HG02840 (cell line): ENCODE data around the gene PHOSPHO2.
"Not testable (repeated sequence)": the region's sequence is repeated elsewhere in the genome, so short reads cannot be mapped to it uniquely, and the experiment has no call there.

Experiments used
- ATAC-seq: cut with Tn5 transposase; IDR thresholded peaks from one replicate; pipeline ENCODE4 v1.9.1; 2021; ENCODE audit warnings: mild to moderate bottlenecking, moderate library complexity, moderate number of reproducible peaks; ENCODE audit not compliant: unreplicated experiment, low FRiP score

The PHOSPHO2 gene

DNA sequence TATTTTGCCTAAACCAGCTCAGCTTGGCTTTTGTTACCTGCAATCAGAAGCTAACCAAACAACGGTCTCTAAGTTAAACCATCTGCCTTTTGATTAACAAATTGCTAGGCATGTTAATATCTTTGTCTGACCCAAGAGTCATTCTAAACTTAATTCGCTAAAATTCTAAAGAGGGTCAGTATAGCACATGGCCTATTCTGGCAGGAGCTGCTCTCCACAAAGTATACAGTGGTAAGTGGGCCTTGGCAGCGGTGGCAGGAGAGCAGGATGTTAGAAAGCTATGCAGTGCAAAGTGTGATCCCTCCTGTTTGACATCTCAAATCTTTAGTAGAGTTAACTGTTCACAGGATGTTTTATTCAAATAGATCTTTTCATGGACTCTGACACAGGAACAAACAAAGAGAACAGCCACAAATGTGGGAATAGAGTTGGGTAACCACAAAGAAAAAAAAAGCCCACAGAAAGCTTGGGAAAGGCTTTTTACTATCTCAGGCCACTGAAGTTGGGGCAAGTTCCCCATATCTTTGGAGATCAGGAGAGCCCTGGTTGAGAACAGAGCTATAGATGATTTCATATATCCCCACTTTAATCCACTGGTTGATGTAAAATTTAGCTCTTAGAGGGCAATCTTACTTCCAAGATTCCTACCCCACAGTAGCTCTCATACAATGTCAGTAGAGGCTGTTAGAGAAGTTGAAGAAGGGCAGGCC, 10.7 kb upstream of the PHOSPHO2 start:
- no peak for ATAC-seq

DNA sequence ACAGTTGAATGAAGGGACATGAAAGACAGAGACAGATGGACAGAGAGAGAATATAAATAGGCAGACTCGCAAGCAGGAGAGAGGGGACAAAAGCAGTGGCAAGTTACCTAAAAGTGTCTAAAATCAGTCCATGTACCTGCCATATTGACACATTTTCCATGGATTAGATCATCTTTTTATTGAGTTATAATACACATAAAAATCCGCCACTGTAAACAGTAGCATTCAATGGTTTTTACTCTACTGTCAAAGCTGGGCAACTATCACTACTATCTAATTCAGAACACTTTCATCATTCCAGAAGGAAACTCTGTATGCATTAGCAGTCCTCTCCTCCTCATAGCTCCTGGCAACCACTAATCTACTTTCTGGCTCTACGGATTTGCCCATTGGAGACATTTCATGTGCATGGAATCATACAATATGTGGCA, 10.1 kb upstream of the PHOSPHO2 start:
- ATAC-seq: no peak

DNA sequence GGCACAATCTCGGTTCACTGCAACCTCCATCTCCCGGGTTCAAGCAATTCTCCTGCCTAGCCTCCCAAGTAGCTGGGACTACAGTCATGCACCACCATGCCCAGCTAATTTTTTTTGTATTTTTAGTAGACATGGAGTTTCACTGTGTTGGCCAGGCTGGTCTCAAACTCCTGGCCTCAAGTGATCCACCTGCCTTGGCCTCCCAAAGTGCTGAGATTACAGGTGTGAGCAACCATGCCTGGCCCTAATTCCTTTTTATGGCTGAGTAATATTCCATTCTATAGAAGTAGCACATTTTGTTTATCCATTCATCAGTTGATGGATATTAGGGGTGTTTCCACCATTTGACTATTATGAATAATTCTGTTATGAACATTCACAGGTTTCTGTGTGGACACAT, 9.6 kb upstream of the PHOSPHO2 start:
- ATAC-seq: not testable (repeated sequence)

DNA sequence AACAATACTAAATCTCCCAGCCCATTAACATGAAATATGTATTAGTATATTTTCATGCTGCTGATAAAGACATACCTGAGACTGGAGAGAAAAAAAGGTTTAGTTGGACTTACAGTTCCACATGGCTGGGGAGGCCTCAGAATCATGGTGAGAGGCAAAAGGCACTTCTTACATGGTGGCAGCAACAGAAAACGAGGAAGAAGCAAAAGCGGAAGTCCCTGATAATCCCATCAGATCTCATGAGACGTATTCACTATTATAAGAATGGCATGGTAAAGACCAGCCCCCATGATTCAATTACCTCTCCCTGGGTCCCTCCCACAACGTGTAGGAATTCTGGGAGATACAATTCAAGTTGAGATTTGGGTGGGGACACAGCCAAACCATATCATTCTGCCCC, 7.4 kb upstream of the PHOSPHO2 start:
- not testable (repeated sequence) for ATAC-seq

DNA sequence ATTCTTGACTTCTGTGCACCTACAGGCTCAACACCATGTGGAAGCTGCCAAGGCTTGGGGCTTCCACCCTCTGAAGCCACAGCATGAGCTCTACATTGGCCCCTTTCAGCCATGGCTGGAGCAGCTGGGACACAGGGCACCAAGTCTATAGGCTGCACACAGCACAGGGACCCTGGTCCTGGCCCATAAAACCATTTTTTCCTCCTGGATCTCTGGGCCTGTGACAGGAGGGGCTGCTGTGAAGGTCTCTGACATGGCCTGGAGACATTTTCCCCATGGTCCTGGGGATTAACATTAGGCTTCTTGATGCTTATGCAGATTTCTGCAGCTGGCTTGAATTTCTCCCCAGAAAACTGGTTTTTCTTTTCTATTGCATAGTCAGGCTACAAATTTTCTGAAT, 6.3 kb upstream of the PHOSPHO2 start:
- not testable (repeated sequence) for ATAC-seq

DNA sequence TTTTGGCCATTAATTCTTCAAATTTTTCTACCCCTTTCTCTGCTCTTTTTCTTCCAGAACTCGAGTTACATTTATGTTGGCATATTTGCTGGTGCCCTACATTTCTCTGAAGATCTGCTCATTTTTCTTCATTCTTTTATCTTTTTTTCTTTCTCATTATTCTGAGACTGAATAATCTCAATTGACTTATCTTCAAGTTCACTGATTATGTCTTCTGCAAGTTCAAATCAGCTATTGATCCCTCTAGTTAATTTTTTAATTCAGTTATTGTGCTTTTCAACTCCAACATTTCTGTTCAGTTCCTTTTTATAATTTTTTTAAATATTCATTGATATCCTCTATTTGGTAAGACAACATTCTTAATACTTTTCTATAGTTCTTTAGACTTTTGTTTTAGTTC, 3.3 kb upstream of the PHOSPHO2 start:
- ATAC-seq: no peak

DNA sequence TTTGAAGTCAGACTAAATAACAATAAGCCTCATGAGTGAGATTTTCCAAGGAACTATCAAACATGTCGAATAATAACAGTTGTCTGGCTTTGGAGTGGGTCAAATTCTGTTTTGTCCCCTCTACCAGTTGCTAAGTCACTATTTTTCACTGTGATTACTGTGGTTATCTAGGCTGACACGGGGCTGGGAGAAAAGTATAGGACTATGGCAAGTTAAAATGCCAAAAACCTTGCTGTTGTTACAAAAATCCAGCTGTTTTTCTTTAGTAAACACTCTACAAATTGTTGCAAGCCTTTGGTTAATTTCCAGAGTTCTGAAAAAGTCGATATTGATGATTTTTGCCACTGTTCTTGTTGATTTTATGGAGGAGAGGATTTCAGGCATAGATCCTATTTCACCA, 1.6 kb upstream of the PHOSPHO2 start:
- no peak for ATAC-seq

DNA sequence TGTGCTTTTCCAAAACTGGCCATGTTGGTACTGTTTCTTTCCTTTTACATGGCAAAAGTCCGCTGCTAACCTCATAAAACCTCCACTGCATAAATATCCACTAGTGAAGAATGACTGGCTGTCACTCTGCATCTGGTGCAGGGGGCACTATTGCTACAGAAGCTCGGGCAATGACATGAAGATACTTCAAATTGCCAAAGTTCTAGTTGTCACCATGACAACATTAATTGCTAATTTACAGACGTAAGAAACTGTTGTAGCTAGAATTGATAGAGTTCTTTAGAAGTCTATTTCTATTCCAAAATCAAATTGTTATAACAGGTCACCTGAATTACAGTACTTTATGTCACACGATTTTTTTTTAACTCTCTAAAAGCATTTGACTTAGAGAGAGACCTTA, 909 bp upstream of the PHOSPHO2 start:
- no peak for ATAC-seq

DNA sequence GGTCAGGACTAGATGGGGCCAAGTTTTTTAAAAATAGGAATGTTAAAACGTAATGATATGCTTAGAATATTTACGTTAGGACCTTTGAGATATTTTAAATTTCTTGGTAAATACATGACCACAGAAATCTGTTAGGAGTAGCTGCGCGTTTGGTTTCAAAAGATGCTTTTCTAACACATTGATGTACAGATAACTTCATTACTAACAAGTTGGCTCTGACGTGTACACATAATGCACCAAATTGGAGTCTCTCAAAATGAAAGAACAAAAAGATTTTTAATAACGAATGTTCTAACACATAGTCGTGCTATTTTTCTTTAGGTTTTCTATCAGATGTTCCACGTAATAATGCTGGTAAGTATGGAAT, 608 bp downstream of the PHOSPHO2 start:
- no peak for ATAC-seq

DNA sequence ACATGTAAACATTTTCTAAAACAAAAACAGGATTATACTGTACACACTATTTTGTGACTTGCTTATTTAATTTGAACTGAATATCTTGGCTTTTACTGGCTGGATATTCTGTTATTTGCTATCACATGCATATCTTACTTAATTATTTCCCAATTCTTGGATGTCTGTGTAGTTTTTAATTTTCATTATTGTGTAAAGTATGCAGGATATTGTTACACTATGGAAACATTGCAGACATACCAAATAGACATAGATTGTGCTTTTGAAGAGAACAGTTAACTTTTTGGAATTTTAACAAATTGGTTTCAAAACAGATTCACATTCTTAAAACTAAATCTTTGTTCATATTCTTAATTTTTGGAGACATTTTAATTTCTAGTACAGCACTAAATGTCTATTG, 2.1 kb downstream of the PHOSPHO2 start:
- no peak for ATAC-seq

DNA sequence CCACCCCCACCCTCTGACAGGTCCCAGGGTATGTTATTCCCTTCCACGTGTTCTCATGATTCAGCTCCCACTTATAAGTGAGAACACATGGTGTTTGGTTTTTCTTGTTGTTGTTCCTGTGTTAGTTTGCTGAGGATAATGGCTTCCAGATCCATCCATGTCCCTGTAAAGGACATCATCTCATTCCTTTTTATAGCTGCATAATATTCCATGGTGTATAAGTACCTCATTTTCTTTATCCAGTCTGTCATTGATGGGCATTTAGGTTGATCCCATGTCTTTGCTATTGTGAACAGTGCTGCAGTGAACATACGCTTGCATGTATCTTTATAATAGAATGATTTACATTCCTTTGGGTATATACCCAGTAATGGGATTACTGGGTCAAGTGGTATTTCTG, 4.9 kb downstream of the PHOSPHO2 start:
- not testable (repeated sequence) for ATAC-seq

DNA sequence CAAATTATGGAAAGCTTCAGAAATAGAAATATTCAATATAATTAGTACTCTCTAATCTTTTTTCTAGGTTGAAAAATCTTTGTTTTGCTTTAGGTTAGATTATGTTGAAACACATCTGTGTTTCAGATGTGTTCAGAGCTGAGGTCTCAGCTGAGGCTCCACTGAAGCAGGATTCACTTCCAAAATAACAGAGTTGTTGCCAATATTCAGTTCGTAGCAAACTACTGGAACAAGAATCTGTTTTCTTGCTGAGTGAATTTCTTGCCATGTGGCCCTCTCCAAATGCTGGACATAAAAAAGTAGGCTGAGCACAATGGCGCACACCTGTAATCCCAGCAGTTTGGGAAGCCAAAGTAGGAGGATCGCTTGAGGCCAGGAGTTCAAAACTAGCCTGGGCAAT, 8.7 kb downstream of the PHOSPHO2 start:
- ATAC-seq: no peak

DNA sequence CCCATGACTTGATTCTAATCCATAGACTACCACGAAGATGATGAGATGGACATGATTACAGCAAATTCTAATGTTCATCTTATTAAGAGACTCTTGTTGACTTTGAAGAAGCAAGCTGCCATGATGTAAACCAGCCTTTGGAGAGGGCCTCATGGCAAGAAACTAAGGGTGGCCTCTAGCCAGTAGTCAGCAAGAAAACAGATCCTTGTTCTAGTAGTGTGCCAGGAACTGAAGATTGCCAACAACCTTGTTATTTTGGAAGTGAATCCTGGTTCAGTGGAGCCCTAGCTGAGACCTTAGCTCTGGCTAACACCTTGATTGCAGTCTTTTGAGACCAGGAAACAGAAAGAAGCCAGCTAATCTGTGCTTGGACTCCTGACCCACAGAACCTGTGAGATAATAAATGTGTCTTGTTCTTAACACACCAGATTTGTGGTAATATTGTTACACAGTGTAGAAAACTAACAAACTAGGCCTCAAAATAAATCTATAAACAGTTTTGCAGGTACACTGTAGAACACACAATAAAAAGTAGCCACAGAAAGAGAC, 10.0 kb downstream of the PHOSPHO2 start:
- ATAC-seq: no peak

DNA sequence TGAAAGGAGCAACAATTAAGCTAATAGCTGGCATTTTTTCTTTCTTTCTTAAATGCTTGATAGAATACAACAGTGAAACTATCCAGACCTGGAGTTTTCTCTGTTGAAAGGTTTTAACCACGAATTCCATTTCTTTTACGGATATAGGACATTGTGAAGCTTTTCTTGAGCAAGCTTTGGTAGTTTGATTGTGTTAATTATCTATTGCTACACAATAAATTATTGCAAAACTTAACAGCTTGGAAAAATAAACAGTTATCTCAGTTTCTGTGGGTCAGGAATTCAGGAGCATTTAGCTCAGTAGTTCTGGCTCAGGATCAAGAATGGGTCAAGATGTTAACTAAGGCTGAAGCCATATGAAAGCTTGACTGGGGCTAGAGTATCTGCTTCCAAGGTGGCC, 11.7 kb downstream of the PHOSPHO2 start:
- no peak for ATAC-seq

DNA sequence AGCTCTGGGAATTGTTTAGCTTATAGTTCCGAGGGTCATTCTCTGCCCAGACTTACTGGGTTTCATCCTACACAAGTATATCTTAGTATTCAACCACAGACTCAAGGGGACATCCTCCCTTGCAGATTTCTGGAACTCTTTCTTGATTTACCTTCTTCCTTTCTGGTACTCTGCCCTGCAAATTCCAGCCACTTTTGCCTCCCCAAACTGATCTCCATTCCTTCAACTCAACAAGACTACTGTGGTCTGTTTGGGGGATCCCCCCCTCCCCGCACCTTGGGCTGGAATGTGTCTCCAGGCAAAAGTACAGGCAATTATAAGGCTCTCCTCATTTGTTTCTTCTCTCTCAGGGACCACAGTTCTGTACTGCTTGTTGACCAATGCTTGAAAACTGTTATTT, 13.4 kb downstream of the PHOSPHO2 start:
- ATAC-seq: no peak

DNA sequence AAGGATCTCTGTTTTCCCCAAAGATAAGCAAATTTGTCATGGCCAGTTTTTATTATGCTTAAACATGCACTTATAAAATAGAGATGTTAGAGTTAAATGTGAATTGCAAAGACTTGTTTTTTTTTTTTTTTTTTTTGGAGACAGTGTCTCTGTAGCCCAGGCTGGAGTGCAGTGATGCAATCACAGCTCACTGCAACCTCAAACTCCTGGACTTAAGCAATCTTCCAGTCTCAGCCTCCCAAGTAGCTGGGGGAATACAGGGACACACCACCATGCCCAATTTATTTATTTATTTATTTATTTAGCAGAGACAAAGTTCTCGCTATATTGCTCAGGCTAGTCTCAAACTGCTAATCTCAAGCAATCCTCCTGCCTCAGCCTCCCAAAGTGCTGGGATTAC, 15.1 kb downstream of the PHOSPHO2 start:
- ATAC-seq: no peak

DNA sequence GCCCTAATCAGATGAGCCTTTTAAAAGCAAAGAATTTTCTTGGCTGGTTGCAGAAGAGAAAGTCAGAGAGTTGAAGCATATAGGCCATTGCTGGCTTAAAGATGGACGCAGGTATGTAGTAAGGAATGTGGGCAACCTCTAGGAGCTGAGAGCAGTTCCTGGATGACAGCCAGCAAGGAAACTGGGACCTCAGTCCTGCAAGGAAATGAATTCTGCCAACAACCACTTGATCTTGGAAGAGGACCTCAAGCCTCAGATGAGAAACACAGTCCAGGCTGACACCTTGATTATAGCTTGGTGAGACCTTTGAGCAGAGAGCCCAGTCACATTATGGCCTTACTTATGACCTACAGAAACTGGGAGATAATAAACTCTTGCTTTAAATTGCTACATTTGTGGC, 15.7 kb downstream of the PHOSPHO2 start:
- ATAC-seq: no peak

DNA sequence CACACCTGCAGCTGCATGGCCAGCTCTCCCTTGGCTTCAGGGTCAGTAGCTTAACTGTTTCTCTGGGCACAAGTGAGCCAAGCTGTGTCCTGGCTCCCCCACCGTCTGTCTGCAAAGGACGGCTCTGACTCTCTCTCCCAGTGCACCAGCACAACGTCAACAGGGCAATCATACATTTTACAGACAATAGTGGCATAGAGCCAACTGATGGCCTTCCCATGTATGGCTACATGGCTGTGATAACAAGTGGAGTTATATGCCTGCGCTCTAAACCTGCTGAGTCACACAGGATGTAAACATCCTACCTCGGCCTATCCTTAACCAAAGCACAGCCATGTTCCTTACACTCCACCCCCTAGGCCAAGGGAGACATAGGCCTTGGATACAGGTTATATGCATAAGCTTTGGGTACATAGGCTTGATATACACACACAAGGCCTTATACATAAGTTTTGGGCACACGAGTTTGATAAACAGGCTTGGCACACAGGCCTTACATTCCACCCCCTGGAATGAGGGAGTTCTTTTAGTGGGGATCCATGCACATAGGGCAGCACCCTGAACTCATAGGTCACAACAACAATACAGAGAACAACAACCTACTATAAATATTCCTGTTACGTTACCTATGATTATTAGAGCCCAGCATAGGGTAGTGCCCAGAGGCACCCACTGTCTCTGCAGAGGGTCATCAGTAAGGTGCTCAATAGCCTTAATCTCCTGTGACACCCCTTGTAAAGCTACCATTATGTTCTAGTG, 17.7 kb downstream of the PHOSPHO2 start:
- ATAC-seq: no peak

DNA sequence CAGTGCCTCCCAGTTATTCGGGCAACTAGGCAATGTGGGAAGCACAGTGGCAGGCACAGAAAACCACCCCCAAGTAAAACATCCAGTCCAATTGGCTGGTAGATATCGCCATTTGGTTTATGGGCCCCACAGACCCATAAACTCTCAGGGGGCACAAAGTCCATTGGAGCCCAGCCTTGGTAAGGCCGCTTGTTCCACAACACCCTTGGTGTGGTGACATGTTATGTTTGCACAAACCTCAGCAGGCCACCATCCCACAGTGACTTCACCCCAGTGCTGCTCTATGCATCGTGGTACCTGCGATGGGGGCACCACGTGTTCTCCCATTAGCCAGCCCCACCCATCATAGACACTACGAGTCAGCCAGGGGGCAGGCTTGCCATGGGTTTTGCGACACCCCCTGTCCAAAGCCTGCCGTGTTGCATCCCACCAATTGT, 18.5 kb downstream of the PHOSPHO2 start:
- ATAC-seq: no peak

DNA sequence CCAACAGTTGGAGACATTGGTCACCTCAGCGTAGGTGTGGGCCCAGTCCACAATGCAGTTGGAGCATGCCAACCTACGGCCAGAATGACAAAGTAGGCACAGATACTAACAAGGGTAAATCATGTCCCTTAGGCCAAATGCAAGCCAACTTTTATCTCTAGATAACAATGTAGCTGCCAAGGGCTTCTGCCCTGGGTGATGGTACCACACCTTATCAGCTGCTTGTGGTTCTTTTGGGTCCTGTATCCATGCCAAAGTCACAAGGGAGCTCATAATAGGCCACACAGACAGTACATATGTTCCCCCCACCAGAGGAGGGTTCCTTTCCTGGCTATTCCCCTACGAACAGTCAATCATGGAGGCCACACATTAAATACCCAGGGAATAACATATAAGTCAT, 19.1 kb downstream of the PHOSPHO2 start:
- no peak for ATAC-seq

DNA sequence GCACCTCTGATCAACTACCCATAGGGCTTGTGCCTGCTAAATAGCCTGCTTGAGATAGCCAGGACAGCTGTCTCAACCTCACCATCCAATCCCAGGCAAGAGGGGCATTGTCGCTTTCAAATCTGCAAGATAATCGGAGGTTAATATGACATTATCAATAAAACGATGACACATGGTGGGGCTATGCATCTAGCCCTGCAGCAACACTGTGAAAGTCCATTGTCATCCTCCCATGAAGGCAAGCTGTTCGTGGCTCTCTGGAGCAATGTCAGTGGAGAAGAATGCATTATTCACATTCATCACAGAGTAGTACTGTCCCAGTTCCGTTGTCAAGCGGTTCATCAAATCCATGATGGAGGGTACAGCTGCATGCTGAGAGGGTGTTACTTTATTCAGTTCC, 20.4 kb downstream of the PHOSPHO2 start:
- no peak for ATAC-seq
